HepG2 (cell line): ENCODE results near the gene AHRR. TPM values are rescaled to one million over a fixed set of nuclear protein-coding genes. Genes with fewer than 3 reads are reported as not detected.

Experiments
- ATAC-seq: fragments of 200-7000 bp; cut with Tn5 transposase; 3 replicates; pipeline ENCODE4 v1.9.1; 2020; ENCODE audit warnings: mild to moderate bottlenecking, moderate library complexity
- BruUV-seq: library from RNA; stranded (reverse); fragments of 400-500 nt; replicated peaks from 2 replicates; lab custom pipeline; 2021; lab: Mats Ljungman, UMichigan
- CTCF ChIA-PET: fragments of 300-600 bp; formaldehyde crosslinking; extraction: SDS; loops from one replicate; lab custom pipeline; 2021; ENCODE audit warnings: low total read pairs, inconsistent platforms, low intra/inter-chr PET ratio; lab: Yijun Ruan, JAX
- POLR2A ChIA-PET: fragments of 350-600 bp; sonication (Branson Sonifier 250); formaldehyde crosslinking; loops from one replicate; lab custom pipeline; 2020; ENCODE audit warnings: antibody characterized with exemption, inconsistent platforms; lab: Yijun Ruan, JAX
- DNase-seq: peaks from one replicate; pipeline ENCODE4 v3.0.0-alpha.2; 2015; ENCODE audit warnings: low spot score
- FAIRE-seq: peaks from 3 replicates; lab custom pipeline; 2011; peaks lifted over from hg19 to GRCh38; lab: Jason Lieb, UNC
- H2AFZ ChIP-seq: one replicate; pipeline ENCODE4 v1.6.1; 2011; ENCODE audit warnings: low read length, inconsistent platforms
- H3K27ac ChIP-seq: fragments of 300-600 bp; 3 replicates; pipeline ENCODE4 v1.8.0; 2011; ENCODE audit warnings: mixed run types, mild to moderate bottlenecking, mixed read lengths, low read length, inconsistent platforms; ENCODE audit not compliant: insufficient read depth; ENCODE audit errors: extremely low read length
- H3K27me3 ChIP-seq, 2 experiments: fragments of 200-600 bp in 1 of 2; 2 replicates in 1 of 2; 3 replicates in 1 of 2; pipeline versions ENCODE4 v1.6.0 to v1.8.0; 2011; ENCODE audit warnings: low read length in 2 of 2, mild to moderate bottlenecking in 2 of 2, moderate library complexity in 2 of 2, inconsistent platforms in 1 of 2; ENCODE audit not compliant: insufficient read depth in 2 of 2, control insufficient read depth in 1 of 2
- H3K36me3 ChIP-seq, 2 experiments: fragments of 200-600 bp in 1 of 2; replicated peaks in 1 of 2; 2 replicates in 1 of 2; 3 replicates in 1 of 2; pipeline versions ENCODE4 v1.5.1 to v1.8.0; 2011; ENCODE audit warnings: low read length in 2 of 2, inconsistent platforms in 1 of 2; ENCODE audit not compliant: insufficient read depth in 2 of 2, control insufficient read depth in 1 of 2
- H3K4me1 ChIP-seq: 2 replicates; pipeline ENCODE4 v1.5.1; 2012; ENCODE audit warnings: low read length, inconsistent platforms; ENCODE audit not compliant: insufficient read depth
- H3K4me2 ChIP-seq: 2 replicates; pipeline ENCODE4 v1.6.0; 2011; ENCODE audit warnings: low read depth, low read length, inconsistent platforms
- H3K4me3 ChIP-seq, 3 experiments: fragments of 200-600 bp in 1 of 3; sonication (generic), shearing (Covaris generic) in 1 of 3; replicated peaks in 1 of 3; 2 replicates each; pipeline ENCODE4 v1.5.1; 2011 to 2016; ENCODE audit warnings: low read length in 3 of 3, inconsistent platforms in 2 of 3, low read depth in 2 of 3, mild to moderate bottlenecking in 2 of 3, control low read depth in 1 of 3, mixed read lengths in 1 of 3; ENCODE audit not compliant: insufficient read depth in 1 of 3
- H3K79me2 ChIP-seq: one replicate; pipeline ENCODE4 v1.6.1; 2011; ENCODE audit warnings: low read length, inconsistent platforms; ENCODE audit not compliant: insufficient read depth
- H3K9ac ChIP-seq: 2 replicates; pipeline ENCODE4 v1.6.0; 2011; ENCODE audit warnings: mild to moderate bottlenecking, low read depth, low read length, inconsistent platforms; ENCODE audit not compliant: insufficient read depth
- H3K9me3 ChIP-seq: 2 replicates; pipeline ENCODE4 v1.5.1; 2012; ENCODE audit warnings: mild to moderate bottlenecking, low read length
- H4K20me1 ChIP-seq: 2 replicates; pipeline ENCODE4 v1.6.0; 2011; ENCODE audit warnings: inconsistent platforms, mild to moderate bottlenecking, low read length, moderate library complexity; ENCODE audit not compliant: insufficient read depth
- ATM ChIP-seq: fragments of 450-650 bp; IDR thresholded peaks from 2 replicates; pipeline ENCODE4 v1.7.1; 2017; ENCODE audit warnings: mild to moderate bottlenecking, borderline replicate concordance
- GFI1 ChIP-seq: sonication (generic); formaldehyde crosslinking; IDR thresholded peaks from 2 replicates; pipeline ENCODE4 v1.5.0; 2020; ENCODE audit warnings: missing genetic modification reagents, mild to moderate bottlenecking, borderline replicate concordance
- ZNF891 ChIP-seq: sonication (generic); formaldehyde crosslinking; IDR thresholded peaks from 2 replicates; pipeline ENCODE4 v1.5.0; 2020; ENCODE audit warnings: mild to moderate bottlenecking, missing genetic modification reagents
- WGBS: methylation state at CpG from one replicate; pipeline ENCODE4 v1.1.6; 2017; ENCODE audit warnings: low lambda C conversion rate; 5-methylcytosine and 5-hydroxymethylcytosine counted together
- in situ Hi-C: cut with HindIII; loops from 2 replicates; pipeline ENCODE4 v1.10.0; 2017; ENCODE audit warnings: low pct_unique_long_range_greater_than_20kb; ENCODE audit not compliant: extremely low pct_ligation_motif_present
- intact Hi-C: fragments of 100-400 bp; cut with micrococcal nuclease; formaldehyde crosslinking; loops from one replicate; pipeline ENCODE4 v1.10.0; 2022; ENCODE audit not compliant: unreplicated experiment
- polyA plus RNA-seq, 8 experiments: library from polyadenylated mRNA; depleted of rRNA in 3 of 8; stranded (reverse) in 7 of 8; unstranded in 1 of 8; fragments of >200 nt; fragmentation: Illumina TruSeq in 4 of 8; extraction: Trizol in 4 of 8; gene quantifications; 2 replicates each; pipeline versions ENCODE4 v1.2.1 to v1.2.3, GENCODE V29; 2011 to 2016; ENCODE audit warnings: low read depth in 4 of 8, missing spikeins in 1 of 8, mixed read lengths in 1 of 8; ENCODE audit not compliant: insufficient read depth in 1 of 8
- total RNA-seq, 5 experiments: library from RNA; depleted of rRNA; stranded (reverse); fragments of >200 nt; fragmentation: Illumina TruSeq; extraction: Trizol; gene quantifications; 2 replicates each; pipeline ENCODE4 v1.2.3, GENCODE V29; 2016; ENCODE audit warnings: low read depth in 1 of 5
- TF ChIP-seq, protein P1 (sequence below): sonication (generic); formaldehyde crosslinking; IDR thresholded peaks from 2 replicates; pipeline ENCODE4 v1.4.0; 2020; ENCODE audit warnings: missing genetic modification reagents, mild to moderate bottlenecking, borderline replicate concordance

Gene AHRR
- total and polyA plus RNA-seq, 2 of the 13 experiments (the other 11 are each of a cell fraction or from before 2014, with no cell fraction given) = 0.28 to 0.35 TPM

DNA sequence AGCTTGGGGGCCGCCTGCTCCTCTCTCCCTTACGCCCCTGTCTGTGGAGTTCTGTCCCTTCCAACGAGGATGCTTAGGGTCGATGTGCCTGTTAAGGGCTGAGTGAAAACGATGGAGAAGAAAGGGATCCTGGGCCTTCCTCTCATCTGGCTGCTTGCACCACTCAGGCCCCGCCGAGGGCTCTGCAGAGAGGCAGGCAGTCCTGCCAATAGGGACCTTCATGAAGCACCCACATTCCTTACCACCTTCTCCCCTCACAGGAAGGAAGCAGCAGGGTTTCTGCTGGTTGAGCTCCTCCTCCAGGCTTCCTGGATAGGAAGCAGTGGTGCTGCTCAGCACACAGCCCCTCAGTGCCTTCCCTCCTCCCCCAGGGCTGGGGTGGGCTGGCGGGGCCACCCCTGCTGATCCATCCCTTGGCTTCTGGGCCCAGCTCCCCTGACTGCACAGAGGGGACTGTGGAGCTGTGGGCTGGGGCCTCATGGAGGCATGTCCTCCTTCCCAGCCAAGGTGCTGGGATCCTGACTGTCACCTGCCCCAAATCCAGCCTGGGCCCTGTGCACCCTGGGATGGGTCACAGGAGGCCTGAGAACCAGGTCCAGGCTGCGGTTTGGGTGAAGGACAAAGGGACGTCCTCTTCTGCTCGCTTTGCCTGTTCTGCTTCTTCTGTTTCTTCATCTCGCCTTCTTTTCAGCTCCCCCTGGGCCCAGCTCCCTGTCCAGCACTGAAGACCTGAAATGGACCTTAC lies 50.5 kb downstream of the AHRR start:
- no TSS peak for BruUV-seq
- Histone ChIP-seq H3K4me3 (no peak overlapping the region), H3K9me3 (no peaks in the 10 kb centered on the region), H3K27ac (no peak overlapping the region)
- WGBS = 54% methylated on average over 11 of the region's 12 CpGs
- ATAC-seq = no peak; the same call in 2 of the 3 replicates
- TF ChIP-seq ATM = no peak
- TF ChIP-seq, protein P1, sequence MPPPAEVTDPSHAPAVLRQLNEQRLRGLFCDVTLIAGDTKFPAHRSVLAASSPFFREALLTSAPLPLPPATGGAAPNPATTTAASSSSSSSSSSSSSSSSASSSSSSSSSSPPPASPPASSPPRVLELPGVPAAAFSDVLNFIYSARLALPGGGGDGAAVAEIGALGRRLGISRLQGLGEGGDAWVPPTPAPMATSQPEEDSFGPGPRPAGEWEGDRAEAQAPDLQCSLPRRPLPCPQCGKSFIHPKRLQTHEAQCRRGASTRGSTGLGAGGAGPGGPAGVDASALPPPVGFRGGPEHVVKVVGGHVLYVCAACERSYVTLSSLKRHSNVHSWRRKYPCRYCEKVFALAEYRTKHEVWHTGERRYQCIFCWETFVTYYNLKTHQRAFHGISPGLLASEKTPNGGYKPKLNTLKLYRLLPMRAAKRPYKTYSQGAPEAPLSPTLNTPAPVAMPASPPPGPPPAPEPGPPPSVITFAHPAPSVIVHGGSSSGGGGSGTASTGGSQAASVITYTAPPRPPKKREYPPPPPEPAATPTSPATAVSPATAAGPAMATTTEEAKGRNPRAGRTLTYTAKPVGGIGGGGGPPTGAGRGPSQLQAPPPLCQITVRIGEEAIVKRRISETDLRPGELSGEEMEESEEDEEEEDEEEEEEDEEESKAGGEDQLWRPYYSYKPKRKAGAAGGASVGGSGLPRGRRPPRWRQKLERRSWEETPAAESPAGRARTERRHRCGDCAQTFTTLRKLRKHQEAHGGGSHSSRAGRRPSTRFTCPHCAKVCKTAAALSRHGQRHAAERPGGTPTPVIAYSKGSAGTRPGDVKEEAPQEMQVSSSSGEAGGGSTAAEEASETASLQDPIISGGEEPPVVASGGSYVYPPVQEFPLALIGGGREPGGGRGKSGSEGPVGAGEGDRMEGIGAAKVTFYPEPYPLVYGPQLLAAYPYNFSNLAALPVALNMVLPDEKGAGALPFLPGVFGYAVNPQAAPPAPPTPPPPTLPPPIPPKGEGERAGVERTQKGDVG (CRISPR knock-in tag) = no peak
- no peak for TF ChIP-seq GFI1 (CRISPR knock-in tag)
- TF ChIP-seq ZNF891 = no peak
- TF ChIP-seq, all 625 proteins: peak for 0
- H3K79me2 ChIP-seq = no peaks in the 10 kb centered on the region
- peaks cover 0 to 2% of the 10 kb centered on the region in 2 experiments; a peak in 1 of 5 replicates for H3K27me3 ChIP-seq
- intact Hi-C loops = no loop called here
- DNase-seq (no peak), FAIRE-seq (no peak)
- H4K20me1 ChIP-seq = no peaks in the 10 kb centered on the region
- CTCF ChIA-PET = no interaction called here
- POLR2A ChIA-PET = no interaction called here
- H3K9ac ChIP-seq = no peak overlapping the region
- no peaks in the 10 kb centered on the region for H3K4me1 ChIP-seq
- in situ Hi-C loops = no loop called here
- no peak overlapping the region for H2AFZ ChIP-seq
- no peaks in the 10 kb centered on the region for H3K36me3 ChIP-seq
- H3K4me2 ChIP-seq = no peak overlapping the region
